HCT116 (cell line): Measurements from ENCODE around the gene RBBP6. TPM values are rescaled to one million over a fixed set of nuclear protein-coding genes. Genes with fewer than 3 reads are reported as not detected.

ENCODE experiments used
- ATAC-seq: fragments of 200-7000 bp; cut with Tn5 transposase; 2 replicates; pipeline ENCODE4 v1.9.1; 2020; ENCODE audit warnings: mild to moderate bottlenecking, moderate library complexity
- BruUV-seq: library from RNA; stranded (reverse); fragments of 400-500 nt; replicated peaks from 2 replicates; lab custom pipeline; 2021; lab: Mats Ljungman, UMichigan
- CTCF ChIA-PET: fragments of 300-600 bp; sonication (Branson Sonifier 250); formaldehyde crosslinking; loops from one replicate; lab custom pipeline; 2021; ENCODE audit warnings: antibody characterized with exemption; lab: Charles Lee
- POLR2A ChIA-PET: fragments of 300-600, 350-600 bp; sonication (Branson Sonifier 250); formaldehyde crosslinking; loops from one replicate; lab custom pipeline; 2021; ENCODE audit warnings: antibody characterized with exemption; lab: Charles Lee
- RAD21 ChIA-PET, 2 experiments: fragments of 300-600 bp; sonication (Branson Sonifier 250); formaldehyde crosslinking; loops; one replicate each; lab custom pipeline; 2023; ENCODE audit warnings: low total read pairs in 2 of 2; ENCODE audit not compliant: uncharacterized antibody in 2 of 2, unreplicated experiment in 2 of 2, low non-redundant PET in 1 of 2; lab: Charles Lee
- DNase-seq: peaks from one replicate; pipeline ENCODE4 v3.0.0-alpha.2; 2010; ENCODE audit warnings: low read depth, low spot score
- H2AFZ ChIP-seq: fragments of 200-600 bp; shearing (Covaris generic), sonication (generic); 2 replicates; pipeline ENCODE4 v1.6.1; 2017; ENCODE audit warnings: low read depth, mixed run types, mixed read lengths, antibody characterized with exemption, low read length; ENCODE audit not compliant: poor library complexity, severe bottlenecking
- H3K27ac ChIP-seq: 2 replicates; pipeline ENCODE4 v1.5.1; 2012; ENCODE audit warnings: low read depth, low read length
- H3K27me3 ChIP-seq: fragments of 200-600 bp; sonication (generic); 2 replicates; pipeline ENCODE4 v1.6.1; 2016; ENCODE audit warnings: mixed run types, low read length, mixed read lengths; ENCODE audit not compliant: insufficient read depth
- H3K36me3 ChIP-seq, 2 experiments: fragments of 200-500 bp in 1 of 2; fragments of 200-600 bp in 1 of 2; sonication (Bioruptor generic) in 1 of 2; sonication (generic) in 1 of 2; 2 replicates each; pipeline versions ENCODE4 v1.5.1 to v1.6.1; 2014 to 2016; ENCODE audit warnings: low read length in 2 of 2, inconsistent platforms in 1 of 2, mixed read lengths in 1 of 2, mixed run types in 1 of 2; ENCODE audit not compliant: insufficient read depth in 2 of 2, control insufficient read depth in 1 of 2
- H3K4me1 ChIP-seq, 2 experiments: fragments of 200-600 bp in 1 of 2; sonication (generic) in 1 of 2; 2 replicates each; pipeline versions ENCODE4 v1.5.1 to v1.6.1; 2012 to 2017; ENCODE audit warnings: low read length in 2 of 2, inconsistent platforms in 1 of 2, mild to moderate bottlenecking in 1 of 2, mixed read lengths in 1 of 2, mixed run types in 1 of 2, moderate library complexity in 1 of 2; ENCODE audit not compliant: insufficient read depth in 2 of 2, control insufficient read depth in 1 of 2
- H3K4me2 ChIP-seq: fragments of 200-600 bp; sonication (generic); 2 replicates; pipeline ENCODE4 v1.6.1; 2017; ENCODE audit warnings: mixed run types, low read length, mixed read lengths
- H3K4me3 ChIP-seq, 2 experiments: fragments of 200-600 bp in 1 of 2; sonication (generic) in 1 of 2; replicated peaks in 1 of 2; 2 replicates each; pipeline ENCODE4 v1.5.1; 2011 to 2016; ENCODE audit warnings: low read length in 2 of 2, control low read depth in 1 of 2, low read depth in 1 of 2, mild to moderate bottlenecking in 1 of 2, mixed read lengths in 1 of 2, mixed run types in 1 of 2
- H3K79me2 ChIP-seq: fragments of 200-600 bp; sonication (generic); 2 replicates; pipeline ENCODE4 v1.6.1; 2017; ENCODE audit warnings: mild to moderate bottlenecking, mixed run types, low read length, moderate library complexity, mixed read lengths; ENCODE audit not compliant: insufficient read depth
- H3K9ac ChIP-seq: fragments of 200-600 bp; sonication (generic); 2 replicates; pipeline ENCODE4 v1.6.1; 2016; ENCODE audit warnings: low read length, mixed read lengths
- H3K9me2 ChIP-seq: fragments of 200-600 bp; sonication (generic), shearing (Covaris generic); 2 replicates; pipeline ENCODE4 v1.6.1; 2017; ENCODE audit warnings: mixed run types, mild to moderate bottlenecking, moderate library complexity; ENCODE audit not compliant: insufficient read depth
- H3K9me3 ChIP-seq, 2 experiments: fragments of 200-500 bp in 1 of 2; fragments of 200-600 bp in 1 of 2; sonication (Bioruptor generic) in 1 of 2; sonication (generic) in 1 of 2; 2 replicates each; pipeline ENCODE4 v1.6.1; 2014 to 2017; ENCODE audit warnings: low read length in 2 of 2, mixed read lengths in 2 of 2, inconsistent platforms in 1 of 2, low read depth in 1 of 2, mild to moderate bottlenecking in 1 of 2, mixed run types in 1 of 2, moderate library complexity in 1 of 2; ENCODE audit not compliant: control insufficient read depth in 1 of 2, insufficient read depth in 1 of 2
- H4K20me1 ChIP-seq: fragments of 200-600 bp; sonication (generic), shearing (Covaris generic); 2 replicates; pipeline ENCODE4 v1.6.1; 2017; ENCODE audit warnings: mixed run types, mild to moderate bottlenecking, moderate library complexity; ENCODE audit not compliant: insufficient read depth
- CBX3 ChIP-seq: IDR thresholded peaks from 2 replicates; pipeline ENCODE4 v1.6.1; 2012; ENCODE audit warnings: low read depth
- CEBPB ChIP-seq: IDR thresholded peaks from 2 replicates; pipeline ENCODE4 v1.6.1; 2012; ENCODE audit warnings: low read depth
- CTCF ChIP-seq, 3 experiments: fragments of 200-600 bp in 1 of 3; sonication (generic) in 1 of 3; IDR thresholded peaks in 2 of 3; conservative IDR thresholded peaks in 1 of 3; 2 replicates each; pipeline ENCODE4 v1.5.1; 2012 to 2017; ENCODE audit warnings: low read depth in 2 of 3, low read length in 2 of 3, antibody characterized with exemption in 1 of 3, borderline replicate concordance in 1 of 3, control low read depth in 1 of 3, mild to moderate bottlenecking in 1 of 3, mixed read lengths in 1 of 3, mixed run types in 1 of 3, moderate library complexity in 1 of 3; ENCODE audit not compliant: insufficient read depth in 1 of 3
- ELF1 ChIP-seq: IDR thresholded peaks from 2 replicates; pipeline ENCODE4 v1.6.1; 2012; ENCODE audit warnings: low read depth, borderline replicate concordance
- EZH2 ChIP-seq: fragments of 200-600 bp; sonication (generic); IDR thresholded peaks from 2 replicates; pipeline ENCODE4 v1.6.1; 2017; ENCODE audit warnings: antibody characterized with exemption, mixed run types
- FOSL1 ChIP-seq: IDR thresholded peaks from 2 replicates; pipeline ENCODE4 v1.6.1; 2012; ENCODE audit warnings: low read depth
- MAX ChIP-seq: IDR thresholded peaks from 2 replicates; pipeline ENCODE4 v1.6.1; 2012
- POLR2A ChIP-seq: IDR thresholded peaks from 2 replicates; pipeline ENCODE4 v1.7.0; 2011; ENCODE audit warnings: borderline replicate concordance; ENCODE audit not compliant: insufficient read depth, insufficient read length; ENCODE audit errors: extremely low read depth
- POLR2AphosphoS5 ChIP-seq: IDR thresholded peaks from 2 replicates; pipeline ENCODE4 v1.6.1; 2011; ENCODE audit warnings: mild to moderate bottlenecking, low read depth, low read length, moderate library complexity
- RAD21 ChIP-seq: IDR thresholded peaks from 2 replicates; pipeline ENCODE4 v1.6.1; 2012; ENCODE audit warnings: low read depth, mild to moderate bottlenecking
- REST ChIP-seq: IDR thresholded peaks from 2 replicates; pipeline ENCODE4 v1.6.1; 2012; ENCODE audit warnings: low read depth
- SIN3A ChIP-seq: IDR thresholded peaks from 2 replicates; pipeline ENCODE4 v1.6.1; 2012; ENCODE audit warnings: low read depth
- SP1 ChIP-seq: IDR thresholded peaks from 2 replicates; pipeline ENCODE4 v1.6.1; 2012; ENCODE audit warnings: low read depth
- SRF ChIP-seq: IDR thresholded peaks from 2 replicates; pipeline ENCODE4 v1.6.1; 2012; ENCODE audit warnings: low read depth
- YY1 ChIP-seq: IDR thresholded peaks from 2 replicates; pipeline ENCODE4 v1.6.1; 2011; ENCODE audit warnings: low read length, low read depth, moderate library complexity, mild to moderate bottlenecking; ENCODE audit not compliant: insufficient replicate concordance; ENCODE audit errors: extremely low read depth
- ZBTB33 ChIP-seq: IDR thresholded peaks from 2 replicates; pipeline ENCODE4 v1.6.1; 2011; ENCODE audit warnings: mild to moderate bottlenecking, low read length, moderate library complexity; ENCODE audit not compliant: insufficient replicate concordance; ENCODE audit errors: extremely low read depth
- ZFX ChIP-seq: fragments of 450-650 bp; IDR thresholded peaks from 2 replicates; pipeline ENCODE4 v1.6.1; 2017
- ZNF274 ChIP-seq: fragments of 200-500 bp; sonication (Bioruptor generic); IDR thresholded peaks from 2 replicates; pipeline ENCODE4 v1.6.1; 2014; ENCODE audit warnings: mild to moderate bottlenecking, low read depth, low read length, inconsistent platforms
- intact Hi-C: fragments of 100-400 bp; cut with micrococcal nuclease; formaldehyde crosslinking; loops from 2 replicates; pipeline ENCODE4 v1.10.0; 2022
- total RNA-seq: library from RNA; stranded (reverse); gene quantifications from one replicate; pipeline ENCODE4 v1.2.1, GENCODE V29; 2021; ENCODE audit not compliant: unreplicated experiment
- TF ChIP-seq, protein P1 (sequence below): IDR thresholded peaks from 2 replicates; pipeline ENCODE4 v1.6.1; 2012

Gene RBBP6
- total RNA-seq, 1 experiment from 2014 or later = 52.4 TPM

GRCh38 chr16:24523569-24523968 lies 15.8 kb upstream of the RBBP6 start:
- ChIA-PET POLR2A (interaction anchor here (0.7 kb wide), 1 partner anchor 15 kb away, joined by 3 read pairs; no protein-coding TSS in a partner anchor), CTCF (no interaction called here), RAD21 (no interaction called here)
- TF ChIP-seq SIN3A (no peak), CTCF (IDR thresholded peaks at IDR 0.05 in 2 of 3, conservative IDR thresholded peaks at IDR 0.05 in 1 of 3; ENCODE audit: borderline replicate concordance in 1 of 3, insufficient read depth in 1 of 3, low read depth in 2 of 3, low read length in 2 of 3) (no peak), YY1 (no peak), EZH2 (no peak), SRF (no peak), RAD21 (no peak), ELF1 (no peak), MAX (no peak), ZBTB33 (no peak), ZNF274 (no peak), CBX3 (no peak), SP1 (no peak), ZFX (no peak), REST (no peak), FOSL1 (no peak), POLR2AphosphoS5 (no peak), POLR2A (no peak), CEBPB (no peak)
- TF ChIP-seq, protein P1, sequence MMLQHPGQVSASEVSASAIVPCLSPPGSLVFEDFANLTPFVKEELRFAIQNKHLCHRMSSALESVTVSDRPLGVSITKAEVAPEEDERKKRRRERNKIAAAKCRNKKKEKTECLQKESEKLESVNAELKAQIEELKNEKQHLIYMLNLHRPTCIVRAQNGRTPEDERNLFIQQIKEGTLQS = no peak
- Histone ChIP-seq H3K9me3 (no peaks in the 10 kb centered on the region), H3K79me2 (no peaks in the 10 kb centered on the region), H3K4me1 (peaks cover 0 to 9% of the 10 kb centered on the region in 2 experiments; a peak in 2 of 4 replicates), H2AFZ (no peak overlapping the region), H3K9ac (no peak overlapping the region), H3K4me2 (no peak overlapping the region), H3K27ac (no peak overlapping the region), H3K27me3 (no peaks in the 10 kb centered on the region), H3K4me3 (no peak overlapping the region), H3K9me2 (no peaks in the 10 kb centered on the region), H3K36me3 (no peaks in the 10 kb centered on the region), H4K20me1 (no peaks in the 10 kb centered on the region)
- ATAC-seq (peak; percentile 77), DNase-seq (no peak)
- BruUV-seq = no TSS peak
- intact Hi-C loops = no loop called here
